PC-9 (cell line): ENCODE results near the gene LYST.

Source experiments
- CTCF ChIP-seq: fragments of 200-600 bp; sonication (generic); conservative IDR thresholded peaks from 2 replicates; pipeline ENCODE4 v1.6.1; 2017; ENCODE audit warnings: mixed run types, antibody characterized with exemption, mild to moderate bottlenecking, moderate library complexity
- EZH2 ChIP-seq: fragments of 200-600 bp; sonication (generic); IDR thresholded peaks from 2 replicates; pipeline ENCODE4 v1.8.0; 2017; ENCODE audit warnings: antibody characterized with exemption, low read depth

GRCh38 chr1:235721982-235722381 is 144.7 kb downstream of the LYST start:
- TF ChIP-seq CTCF (no peak), EZH2 (no peak)
